ENCODE data around the gene ANAPC10. TPM values are rescaled to one million over a fixed set of nuclear protein-coding genes. Genes with fewer than 3 reads are reported as not detected.

ANAPC10 gene
- polyA plus RNA-seq (2012; rRNA removed): 19.1 and 24.3 TPM in 2 replicates
- polyA plus RNA-seq (2012; cell fraction: cytosol; rRNA removed): 29.3 and 37.9 TPM in 2 replicates
- polyA plus RNA-seq (2012; cell fraction: nucleus; rRNA removed): 9.6 and 16.7 TPM in 2 replicates

- H3K79me2 ChIP-seq (ENCODE audit: insufficient read depth): peaks cover 92% of the 10 kb centered on the region
- POLR2A ChIA-PET: interaction anchor here (0.6 kb wide), 1 partner anchor 10 kb away, joined by 3 read pairs; no protein-coding TSS in a partner anchor
- peaks cover 12% of the 10 kb centered on the region for H3F3A ChIP-seq (replicated peaks; ENCODE audit: insufficient read depth)
- no peaks in the 10 kb centered on the region for H3K27me3 ChIP-seq (ENCODE audit: insufficient read depth)
- H3K4me3 ChIP-seq (ENCODE audit: low read depth in 2 of 2, low read length in 1 of 2): peak within 1 kb of the TSS; percentile 65 to 79
- no peaks in the 10 kb centered on the region for H3K9me3 ChIP-seq
- H3K9ac ChIP-seq: peak within 1 kb of the TSS; percentile 84
- H3K4me1 ChIP-seq (ENCODE audit: control insufficient read depth in 1 of 2, insufficient read depth in 2 of 2, low read depth in 1 of 2, low read length in 1 of 2): peaks cover 0 to 12% of the 10 kb centered on the region in 2 experiments; a peak in 2 of 4 replicates
- TF ChIP-seq FOXJ3 (CRISPR knock-in tag; IDR thresholded peaks at IDR 0.05) (no peak; the same call in 1 of the 2 replicates), GATA2 (CRISPR knock-in tag; IDR thresholded peaks at IDR 0.05) (no peak), CHD2 (IDR thresholded peaks at IDR 0.05; ENCODE audit: low read length, partially characterized antibody) (peak; percentile 80), REST (IDR thresholded peaks at IDR 0.05; ENCODE audit: low read depth, low read length) (no peak), PBX3 (IDR thresholded peaks at IDR 0.05) (no peak), RCOR1 (IDR thresholded peaks at IDR 0.05; ENCODE audit: low read length) (no peak), NFIC (IDR thresholded peaks at IDR 0.05; ENCODE audit: borderline replicate concordance) (peak; percentile 74; the same call in 1 of the 2 replicates), RAD21 (IDR thresholded peaks at IDR 0.05; ENCODE audit: low read length) (no peak), NRF1 (IDR thresholded peaks at IDR 0.05; ENCODE audit: low read depth, low read length) (peak; percentile 71), SMC3 (IDR thresholded peaks at IDR 0.05; ENCODE audit: low read depth, low read length) (0 out of 2 replicates have a peak, but pooled peaks have one; percentile 28), ELF1 (IDR thresholded peaks at IDR 0.05) (peak; percentile 75; the same call in 1 of the 2 replicates), TAF1 (IDR thresholded peaks at IDR 0.05; ENCODE audit: borderline replicate concordance, low read depth, low read length) (peak; percentile 75), EP300 (IDR thresholded peaks at IDR 0.05; ENCODE audit: borderline replicate concordance in 1 of 2, low read depth in 1 of 2, low read length in 1 of 2) (0 out of 4 replicates have a peak, but pooled peaks of 1 of the 2 experiments have one; percentile 13), FOXM1 (IDR thresholded peaks at IDR 0.05; ENCODE audit: low read depth) (no peak), MAX (IDR thresholded peaks at IDR 0.05; ENCODE audit: low read depth) (peak; percentile 93), POLR2AphosphoS5 (IDR thresholded peaks at IDR 0.05; ENCODE audit: low read depth, low read length) (peak; percentile 91), USF2 (IDR thresholded peaks at IDR 0.05; ENCODE audit: borderline replicate concordance, low read depth, low read length) (no peak), EZH2phosphoT487 (IDR thresholded peaks at IDR 0.05; ENCODE audit: borderline replicate concordance, low read depth) (no peak), MXI1 (IDR thresholded peaks at IDR 0.05; ENCODE audit: low read depth, low read length) (peak; percentile 99), GABPA (IDR thresholded peaks at IDR 0.05; ENCODE audit: low read depth) (peak; percentile 35), YY1 (IDR thresholded peaks at IDR 0.05; ENCODE audit: low read depth) (peak; percentile 94), SIN3A (IDR thresholded peaks at IDR 0.05; ENCODE audit: borderline replicate concordance, low read depth, low read length) (peak; percentile 90), CTCF (IDR thresholded peaks at IDR 0.05) (peak; percentile 57), TCF12 (IDR thresholded peaks at IDR 0.05) (peak; percentile 43; the same call in 1 of the 2 replicates), TEAD4 (IDR thresholded peaks at IDR 0.05; ENCODE audit: borderline replicate concordance, insufficient read depth) (no peak)
- CTCF ChIA-PET: interaction anchor here (0.7 to 2.1 kb wide), 10 partner anchors 10 to 519 kb away, joined by 3 to 8 read pairs (median 4); no protein-coding TSS in a partner anchor
- 1% methylated on average over 46 of the region's 67 CpGs for WGBS (ENCODE audit: low lambda C conversion rate)
- peak; percentile 93 for DNase-seq
- no peaks in the 10 kb centered on the region for H3K9me2 ChIP-seq
- peak within 1 kb of the TSS; percentile 89 for H3K4me2 ChIP-seq
- peaks cover 37 to 44% of the 10 kb centered on the region in 2 experiments for H3K36me3 ChIP-seq (replicated peaks in 1 of 2; ENCODE audit: control insufficient read depth in 1 of 2, insufficient read depth in 2 of 2, low read length in 1 of 2)
- peak within 1 kb of the TSS; percentile 94 to 97 for H3K27ac ChIP-seq (ENCODE audit: low read depth in 2 of 2, low read length in 1 of 2)
- H2AFZ ChIP-seq (ENCODE audit: low read depth): peak within 1 kb of the TSS; percentile 73
- H4K20me1 ChIP-seq (ENCODE audit: insufficient read depth): peaks cover 9% of the 10 kb centered on the region; the same call in 1 of the 2 replicates
Measured at GRCh38 chr4:145097821-145098674, at the start of gene ANAPC10, which contains the start of gene ABCE1. Gene ANAPC10 (minus strand): TSS chr4:145098196. CDS start chr4:145096099, 2,097 bp downstream. Gene ABCE1 (plus strand): TSS chr4:145098311. CDS start chr4:145104413, 6,102 bp downstream.

Data from SK-N-SH (cell line).